Stimulated activated CD4-positive, alpha-beta T cell treated with anti-CD3 and anti-CD28 coated beads, TNF-alpha, amount 100 ng/mL, for 48 hours (primary cell): ENCODE measurements around the gene EBF3.

Experiments used
- DNase-seq, 3 donors: peaks; one replicate each; pipeline ENCODE4 v3.0.0-alpha.2; 2020; ENCODE audit warnings: low read depth in 3 of 3

EBF3 gene

GRCh38 chr10:129945064-129945463 is 19.0 kb downstream of the EBF3 start:
- no peak for DNase-seq

GRCh38 chr10:129944456-129944855 is 19.6 kb downstream of the EBF3 start:
- DNase-seq, result no peak

DNA sequence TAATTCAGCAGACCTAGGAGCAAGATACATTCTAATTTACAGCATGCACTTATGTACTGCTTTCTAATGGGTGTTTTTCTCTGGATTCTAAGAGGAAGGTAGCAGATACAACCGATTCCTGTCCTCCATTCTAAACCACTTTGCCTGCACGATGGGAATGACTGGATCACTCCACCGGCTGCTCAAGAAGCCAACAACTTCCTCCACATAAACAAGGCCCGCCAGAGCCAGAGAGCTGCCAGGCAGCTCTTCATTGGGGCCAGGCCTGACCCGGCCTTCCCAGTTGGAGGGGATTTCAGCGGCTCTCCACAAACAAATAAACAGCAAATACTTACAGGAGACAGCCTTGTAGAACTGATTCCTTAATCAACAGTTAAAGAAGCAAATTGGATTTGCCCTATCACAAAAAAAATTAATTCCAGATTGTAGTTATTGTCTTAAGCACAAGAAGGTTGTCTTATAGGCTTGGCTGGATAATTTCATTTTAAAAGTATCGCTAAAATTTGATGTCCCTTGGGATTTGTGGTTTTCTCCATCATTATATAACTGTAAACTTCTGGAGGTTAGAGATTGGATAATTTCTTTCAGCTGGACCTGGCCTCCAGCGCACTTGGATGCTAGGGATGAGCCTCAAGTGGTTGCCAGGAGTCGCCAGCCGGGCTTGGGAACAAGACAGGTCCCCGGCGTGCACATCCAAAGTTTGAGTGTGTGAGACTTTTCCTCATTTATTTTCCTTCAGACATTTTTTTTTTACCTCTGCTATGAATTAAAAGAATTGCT is 20.9 kb downstream of the EBF3 start:
- no peak for DNase-seq

- DNase-seq, result no peak
Observed at GRCh38 chr10:129942391-129942790, 21.7 kb downstream of the EBF3 start.

DNA sequence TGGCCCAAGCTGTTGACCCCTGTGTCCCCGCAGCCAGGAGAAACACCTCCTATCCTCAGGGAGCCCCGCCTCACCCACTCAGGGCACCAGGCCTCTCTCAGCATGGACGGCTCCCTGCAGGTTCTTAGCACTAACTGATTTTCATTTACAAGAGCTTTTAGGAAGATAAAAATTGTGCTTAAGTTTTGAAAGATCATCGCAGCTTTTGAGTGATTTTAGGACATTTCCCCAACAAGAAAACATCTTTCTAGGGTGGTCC is 22.1 kb downstream of the EBF3 start:
- DNase-seq, result no peak

GRCh38 chr10:129941199-129942018 is 22.7 kb downstream of the EBF3 start:
- DNase-seq, result no peak

GRCh38 chr10:129940617-129941198 is 23.4 kb downstream of the EBF3 start:
- DNase-seq, result no peak

- no peak for DNase-seq
Observed at GRCh38 chr10:129939416-129940275, 24.4 kb downstream of the EBF3 start.

DNA sequence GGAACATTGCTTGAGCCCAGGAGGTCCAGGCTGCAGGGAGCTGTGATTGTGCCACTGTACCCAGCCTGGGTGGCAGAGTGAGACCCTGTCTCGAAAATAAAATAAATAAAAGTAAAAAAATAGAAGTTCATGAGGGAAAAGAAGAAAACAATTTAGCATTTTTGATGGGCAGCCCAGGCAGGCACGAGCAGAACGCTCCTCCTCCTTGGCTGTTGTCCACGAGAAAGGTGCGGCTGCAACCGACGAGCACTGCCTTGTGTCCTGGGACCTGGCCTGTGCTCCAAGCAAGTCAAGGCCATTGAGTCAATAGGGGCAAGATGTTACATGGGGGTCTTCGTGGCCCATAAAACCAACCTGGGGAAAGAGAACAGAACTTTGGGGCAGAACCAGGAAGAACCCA is 25.6 kb downstream of the EBF3 start:
- no peak for DNase-seq

DNA sequence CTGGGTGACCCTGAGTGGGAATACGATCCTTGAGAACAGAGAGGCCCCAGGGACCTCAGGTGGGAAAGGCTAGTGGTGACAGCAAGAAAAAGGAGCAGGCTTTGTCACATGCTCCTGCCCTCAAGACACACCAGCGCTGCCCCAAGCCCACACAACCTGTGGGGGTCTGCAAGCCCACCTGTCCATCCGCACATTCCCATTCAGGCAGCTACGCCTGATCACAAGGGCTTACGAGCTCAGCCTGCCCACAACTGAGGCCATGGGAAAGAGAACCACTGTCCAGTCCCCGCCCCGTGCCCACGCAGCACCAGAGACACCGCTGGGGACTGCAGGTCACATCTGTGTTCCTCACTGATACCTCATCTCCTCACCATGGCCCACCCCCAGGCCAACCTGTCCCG is 26.7 kb downstream of the EBF3 start:
- no peak for DNase-seq

DNA sequence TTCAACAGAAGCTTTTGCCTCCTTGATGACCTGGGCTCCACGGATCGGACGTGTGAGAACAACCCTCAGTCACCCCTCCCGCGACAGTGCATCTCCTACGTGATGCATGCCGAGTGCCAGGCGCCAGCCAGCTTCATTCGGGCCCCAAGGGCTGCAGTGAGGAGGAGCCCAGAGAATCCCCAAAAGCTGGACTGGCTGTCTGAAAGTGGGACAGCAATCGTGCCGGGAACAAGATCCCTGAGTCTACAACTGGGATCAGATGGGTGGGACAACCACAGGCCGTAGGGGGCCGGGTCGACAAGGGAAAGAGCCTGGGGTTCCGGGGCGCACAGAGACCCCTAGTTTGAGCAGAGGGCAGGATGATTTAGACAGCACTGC is 27.2 kb downstream of the EBF3 start:
- DNase-seq, result no peak

GRCh38 chr10:129936266-129936922 is 27.7 kb downstream of the EBF3 start:
- no peak for DNase-seq

DNA sequence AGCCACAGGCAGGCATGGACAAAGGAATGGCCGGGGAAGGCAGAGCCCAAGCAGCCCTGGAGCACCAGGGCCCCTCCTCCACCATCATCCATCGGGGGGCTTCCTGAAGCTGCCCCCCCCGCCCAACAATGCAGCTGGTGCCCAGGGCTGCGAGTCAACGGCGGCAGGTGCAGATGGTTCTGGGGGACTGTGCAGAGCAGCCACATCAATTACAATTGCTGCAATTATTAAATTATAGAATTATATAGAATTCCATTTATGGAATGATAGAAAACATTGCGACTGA is 28.3 kb downstream of the EBF3 start:
- DNase-seq, result no peak

DNA sequence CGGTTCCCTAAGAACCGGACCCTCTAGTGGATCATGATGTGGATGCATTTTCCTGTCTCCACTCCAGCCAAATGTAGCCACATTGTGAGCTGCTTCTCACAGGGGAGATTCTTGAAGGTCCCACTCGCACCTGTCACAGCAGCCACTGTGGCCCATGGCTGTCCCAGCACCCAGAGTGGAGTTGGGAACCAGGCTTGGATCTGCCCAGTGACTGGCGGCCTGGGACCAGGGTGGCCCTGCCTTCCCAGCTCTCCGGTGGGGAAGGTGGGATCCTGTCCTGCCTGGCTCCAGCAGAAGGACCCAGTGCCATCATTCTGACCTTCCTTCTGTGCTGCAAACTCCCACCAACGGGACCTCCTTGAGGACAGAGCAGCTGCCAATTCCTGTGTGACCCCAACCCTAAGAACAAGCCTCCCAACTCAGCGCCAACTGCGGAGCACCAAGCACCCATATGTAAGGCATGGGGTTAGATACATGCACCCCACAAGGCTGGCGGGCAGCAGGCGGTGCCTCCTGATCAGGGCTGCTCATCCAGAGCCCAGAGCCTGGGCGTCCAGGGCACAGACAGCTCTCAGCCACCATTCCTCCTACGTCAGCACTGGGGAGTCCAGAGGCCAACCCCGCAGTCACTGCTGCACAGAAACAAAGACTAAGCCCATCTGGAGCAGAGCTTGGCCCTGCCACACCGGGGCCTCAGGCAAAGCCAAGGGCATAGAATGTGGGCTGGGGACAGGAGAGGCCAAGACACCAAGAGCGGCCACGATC is 28.8 kb downstream of the EBF3 start:
- no peak for DNase-seq

DNA sequence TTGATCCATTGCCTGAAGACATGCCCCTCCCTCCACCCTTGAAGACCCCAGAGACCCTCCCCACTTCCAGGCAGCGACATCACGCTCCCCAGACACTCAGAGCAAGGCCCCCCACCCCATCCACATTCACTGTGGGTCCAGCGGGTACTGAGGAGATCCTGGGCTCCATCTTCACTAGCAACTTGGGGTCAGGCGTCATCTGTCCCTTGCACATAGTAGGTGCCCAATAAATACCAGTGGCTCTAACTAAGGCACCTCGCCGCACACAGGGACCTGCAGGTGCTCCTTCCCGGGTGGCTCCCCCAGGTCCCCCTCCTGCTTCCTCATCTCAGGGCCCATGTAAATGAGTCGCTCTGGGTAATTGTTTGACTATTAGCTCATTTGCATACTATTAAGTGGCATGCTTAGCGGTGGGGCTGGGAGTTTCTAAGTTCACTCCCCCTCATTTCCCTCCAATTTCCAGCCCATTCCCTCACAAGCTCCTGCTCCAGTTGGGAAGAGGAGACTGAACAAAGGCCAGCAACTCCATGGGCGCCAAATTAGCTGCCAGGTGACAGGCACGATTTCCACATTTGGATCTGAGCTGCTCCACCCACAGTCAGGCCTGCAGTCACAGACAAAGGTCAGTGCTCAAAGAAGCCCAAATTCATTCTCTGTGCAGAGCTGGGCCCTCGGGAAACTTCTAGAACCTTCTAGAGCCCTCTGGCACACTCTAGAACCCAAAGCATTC is 29.7 kb downstream of the EBF3 start:
- DNase-seq, result no peak

DNA sequence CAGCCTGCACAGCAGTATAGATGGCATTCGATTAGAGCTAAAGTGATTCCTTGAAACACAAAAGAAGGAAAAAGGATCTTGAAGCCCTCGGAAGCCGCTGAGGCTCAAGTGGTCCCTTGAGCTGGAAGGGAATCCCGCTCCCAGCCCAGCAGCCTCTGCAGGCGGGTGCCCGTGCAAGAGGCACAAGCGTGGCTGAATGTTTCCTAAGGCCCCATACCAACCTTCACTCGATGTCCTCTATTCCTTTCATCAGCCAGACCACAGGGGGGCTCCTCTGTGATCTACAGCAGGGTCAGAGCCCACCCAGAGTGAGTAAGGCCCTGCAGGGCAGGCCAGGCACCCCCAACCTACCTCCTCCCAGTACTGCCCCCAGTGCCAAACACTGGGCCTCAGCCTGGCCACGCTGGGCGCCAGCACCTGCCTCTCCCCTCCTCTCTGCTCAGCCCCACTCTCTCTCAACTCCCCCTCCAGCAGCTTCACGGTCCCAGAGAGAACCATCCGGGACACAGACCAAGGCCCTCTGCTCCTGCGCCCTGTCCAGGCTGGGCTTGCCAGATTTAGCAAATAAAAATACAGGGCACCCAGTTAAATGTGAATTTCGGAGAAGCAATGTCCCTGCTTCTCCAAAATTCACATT is 30.5 kb downstream of the EBF3 start:
- no peak for DNase-seq

- no peak for DNase-seq
Observed at GRCh38 chr10:129932751-129933433, 31.2 kb downstream of the EBF3 start.

DNA sequence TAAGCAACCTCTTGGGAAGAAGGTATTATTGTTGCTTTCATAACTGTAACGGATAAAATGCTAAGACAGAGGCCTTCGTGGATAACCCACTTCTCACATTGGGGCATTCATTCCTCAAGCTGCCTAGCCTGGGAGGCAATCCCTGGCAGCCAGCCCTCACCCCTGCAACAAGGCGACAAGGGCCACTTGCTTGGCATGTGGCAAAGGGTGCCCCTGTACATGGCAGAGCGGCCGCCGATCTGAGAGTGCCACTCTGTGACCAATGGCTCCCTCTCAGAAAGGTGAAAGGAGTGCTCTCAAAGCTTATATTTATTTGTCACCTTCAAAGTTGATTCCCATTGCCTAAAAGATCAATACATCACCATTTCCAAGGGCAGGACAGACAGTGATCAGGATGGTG is 31.9 kb downstream of the EBF3 start:
- no peak for DNase-seq
